ENCODE data around the gene KIF5A.

Gene KIF5A

GRCh38 chr12:57520053-57520818 lies 29.6 kb upstream of the KIF5A start, which contains the start of gene DDIT3:
DDIT3 (minus strand) TSS chr12:57520514; CDS start chr12:57517406, 3,108 bp downstream.
- peak within 1 kb of the TSS; percentile 90 for H3K27ac ChIP-seq (replicated peaks; ENCODE audit: low read length)
- peaks cover 17 to 58% of the 10 kb centered on the region in 2 donors for H3K36me3 ChIP-seq (replicated peaks in 1 of 2; ENCODE audit: control insufficient read depth in 2 of 2, insufficient read depth in 2 of 2, low read length in 2 of 2)
- peak within 1 kb of the TSS; percentile 19 for H4K8ac ChIP-seq (ENCODE audit: low read depth, low read length)
- H3K14ac ChIP-seq (ENCODE audit: low read length): peak within 1 kb of the TSS; percentile 78
- H2BK12ac ChIP-seq (ENCODE audit: low read length): no peak within 1 kb of the TSS
- H2BK120ac ChIP-seq (ENCODE audit: low read depth, low read length): no peak within 1 kb of the TSS
- peaks cover 0 to 2% (median 0%) of the 10 kb centered on the region in 3 experiments for H3K27me3 ChIP-seq (ENCODE audit: control insufficient read depth in 3 of 3, insufficient read depth in 3 of 3, low read depth in 1 of 3, low read length in 3 of 3)
- peak within 1 kb of the TSS; percentile 48 for H2AK5ac ChIP-seq (ENCODE audit: low read depth, low read length)
- H2BK15ac ChIP-seq (ENCODE audit: low read length): no peak within 1 kb of the TSS
- no peak within 1 kb of the TSS for H3K4ac ChIP-seq (ENCODE audit: low read length)
- WGBS, 2 donors (ENCODE audit: extremely low coverage in 2 of 2, insufficient read length in 2 of 2, insufficient replicate concordance in 1 of 2): no CpG with 5 or more reads among the region's 52 CpGs
- DNase-seq (ENCODE audit: low spot score): peak; percentile 99
- H3K79me1 ChIP-seq (ENCODE audit: low read depth, low read length): peaks cover 3% of the 10 kb centered on the region
- peak within 1 kb of the TSS; percentile 66 for H3K23ac ChIP-seq (ENCODE audit: low read depth, low read length, poor library complexity)
- no peaks in the 10 kb centered on the region for H3K9me3 ChIP-seq (replicated peaks in 1 of 2; ENCODE audit: control insufficient read depth in 2 of 2, insufficient read depth in 1 of 2, low read depth in 1 of 2, low read length in 2 of 2)
- H3K4me2 ChIP-seq (ENCODE audit: insufficient read depth, low read length, poor library complexity, severe bottlenecking): peak within 1 kb of the TSS; percentile 82
- H3K4me1 ChIP-seq (ENCODE audit: control insufficient read depth in 2 of 2, insufficient read depth in 1 of 2, low read depth in 1 of 2, low read length in 2 of 2): peaks cover 27% of the 10 kb centered on the region in 2 donors
- peak within 1 kb of the TSS; percentile 63 for H3K18ac ChIP-seq (ENCODE audit: low read length)
- H2BK5ac ChIP-seq (ENCODE audit: low read length): peak within 1 kb of the TSS; percentile 96
- H4K91ac ChIP-seq (ENCODE audit: low read depth, low read length, poor library complexity): peak within 1 kb of the TSS; percentile 67
- peak within 1 kb of the TSS; percentile 88 to 94 for H3K4me3 ChIP-seq (ENCODE audit: low read length in 2 of 2)
- peak within 1 kb of the TSS; percentile 92 for H3K9ac ChIP-seq (ENCODE audit: low read depth, low read length, poor library complexity)
- peak within 1 kb of the TSS; percentile 76 for H2AFZ ChIP-seq (ENCODE audit: low read length)

DNA sequence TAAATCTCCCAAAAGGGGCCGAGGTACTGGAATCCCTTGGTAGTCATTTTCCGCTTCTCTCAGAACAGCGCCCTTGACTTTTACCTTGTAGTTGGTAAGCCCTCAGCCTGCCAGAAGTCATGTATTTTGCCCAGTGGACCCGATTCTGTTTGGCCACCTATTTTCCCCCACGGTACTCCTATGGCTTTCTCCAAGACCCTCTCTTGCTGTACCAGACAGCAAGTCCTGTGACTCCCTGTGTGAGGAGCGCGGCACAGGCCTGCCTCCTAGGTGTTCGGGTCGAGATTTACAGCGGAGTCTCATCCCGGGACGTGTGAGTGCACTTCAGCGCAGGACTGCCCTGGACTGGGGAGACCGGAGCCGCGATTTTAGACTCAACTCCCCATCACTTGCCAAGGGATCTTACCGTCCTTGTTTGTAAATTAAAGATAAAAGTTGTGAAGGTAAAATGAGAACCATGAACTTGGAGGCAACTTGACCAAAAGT lies 28.3 kb upstream of the KIF5A start:
- H3K36me3 ChIP-seq (replicated peaks in 1 of 2; ENCODE audit: control insufficient read depth in 2 of 2, insufficient read depth in 2 of 2, low read length in 2 of 2): peaks cover 15 to 56% of the 10 kb centered on the region in 2 donors
- peaks cover 27 to 30% of the 10 kb centered on the region in 2 donors for H3K4me1 ChIP-seq (ENCODE audit: control insufficient read depth in 2 of 2, insufficient read depth in 1 of 2, low read depth in 1 of 2, low read length in 2 of 2)
- H4K91ac ChIP-seq (ENCODE audit: low read depth, low read length, poor library complexity): no peak overlapping the region
- peak overlapping the region; percentile 31 for H3K27ac ChIP-seq (replicated peaks; ENCODE audit: low read length)
- no peak overlapping the region for H3K9ac ChIP-seq (ENCODE audit: low read depth, low read length, poor library complexity)
- H2AFZ ChIP-seq (ENCODE audit: low read length): peak overlapping the region; percentile 16
- no peak overlapping the region for H3K14ac ChIP-seq (ENCODE audit: low read length)
- H3K18ac ChIP-seq (ENCODE audit: low read length): no peak overlapping the region
- H3K23ac ChIP-seq (ENCODE audit: low read depth, low read length, poor library complexity): no peak overlapping the region
- peaks cover 0 to 2% (median 0%) of the 10 kb centered on the region in 3 experiments for H3K27me3 ChIP-seq (ENCODE audit: control insufficient read depth in 3 of 3, insufficient read depth in 3 of 3, low read depth in 1 of 3, low read length in 3 of 3)
- H2BK15ac ChIP-seq (ENCODE audit: low read length): no peak overlapping the region
- no peak overlapping the region for H2BK5ac ChIP-seq (ENCODE audit: low read length)
- peaks cover 3% of the 10 kb centered on the region for H3K79me1 ChIP-seq (ENCODE audit: low read depth, low read length)
- WGBS, 2 donors (ENCODE audit: extremely low coverage in 2 of 2, insufficient read length in 2 of 2, insufficient replicate concordance in 1 of 2): no CpG with 5 or more reads among the region's 17 CpGs
- no peak overlapping the region for H4K8ac ChIP-seq (ENCODE audit: low read depth, low read length)
- H2AK5ac ChIP-seq (ENCODE audit: low read depth, low read length): no peak overlapping the region
- H3K4me2 ChIP-seq (ENCODE audit: insufficient read depth, low read length, poor library complexity, severe bottlenecking): peak overlapping the region; percentile 37
- DNase-seq (ENCODE audit: low spot score): peak; percentile 57
- no peak overlapping the region for H3K4ac ChIP-seq (ENCODE audit: low read length)
- H3K4me3 ChIP-seq (ENCODE audit: low read length in 2 of 2): peak overlapping the region in 1 of 2 donors; percentile 67
- no peak overlapping the region for H2BK120ac ChIP-seq (ENCODE audit: low read depth, low read length)
- no peak overlapping the region for H2BK12ac ChIP-seq (ENCODE audit: low read length)
- no peaks in the 10 kb centered on the region for H3K9me3 ChIP-seq (replicated peaks in 1 of 2; ENCODE audit: control insufficient read depth in 2 of 2, insufficient read depth in 1 of 2, low read depth in 1 of 2, low read length in 2 of 2)

- peak within 1 kb of the TSS; percentile 94 for H3K27ac ChIP-seq (replicated peaks; ENCODE audit: low read length)
- H2BK15ac ChIP-seq (ENCODE audit: low read length): peak within 1 kb of the TSS; percentile 22
- H3K4me3 ChIP-seq (ENCODE audit: low read length in 2 of 2): peak within 1 kb of the TSS; percentile 67 to 80
- peaks cover 12 to 56% of the 10 kb centered on the region in 2 donors for H3K36me3 ChIP-seq (replicated peaks in 1 of 2; ENCODE audit: control insufficient read depth in 2 of 2, insufficient read depth in 2 of 2, low read length in 2 of 2)
- H4K91ac ChIP-seq (ENCODE audit: low read depth, low read length, poor library complexity): no peak within 1 kb of the TSS
- H3K27me3 ChIP-seq (ENCODE audit: control insufficient read depth in 3 of 3, insufficient read depth in 3 of 3, low read depth in 1 of 3, low read length in 3 of 3): peaks cover 0 to 2% (median 0%) of the 10 kb centered on the region in 3 experiments
- WGBS, 2 donors (ENCODE audit: extremely low coverage in 2 of 2, insufficient read length in 2 of 2, insufficient replicate concordance in 1 of 2): no CpG with 5 or more reads among the region's 57 CpGs
- no peak within 1 kb of the TSS for H3K4ac ChIP-seq (ENCODE audit: low read length)
- H2BK5ac ChIP-seq (ENCODE audit: low read length): no peak within 1 kb of the TSS
- H3K79me1 ChIP-seq (ENCODE audit: low read depth, low read length): peaks cover 3% of the 10 kb centered on the region
- no peak within 1 kb of the TSS for H2BK120ac ChIP-seq (ENCODE audit: low read depth, low read length)
- H3K9ac ChIP-seq (ENCODE audit: low read depth, low read length, poor library complexity): peak within 1 kb of the TSS; percentile 94
- peaks cover 27 to 30% of the 10 kb centered on the region in 2 donors for H3K4me1 ChIP-seq (ENCODE audit: control insufficient read depth in 2 of 2, insufficient read depth in 1 of 2, low read depth in 1 of 2, low read length in 2 of 2)
- peak within 1 kb of the TSS; percentile 85 for H2AFZ ChIP-seq (ENCODE audit: low read length)
- DNase-seq (ENCODE audit: low spot score): peak; percentile 90
- H3K23ac ChIP-seq (ENCODE audit: low read depth, low read length, poor library complexity): peak within 1 kb of the TSS; percentile 52
- H3K4me2 ChIP-seq (ENCODE audit: insufficient read depth, low read length, poor library complexity, severe bottlenecking): peak within 1 kb of the TSS; percentile 85
- peak within 1 kb of the TSS; percentile 42 for H3K14ac ChIP-seq (ENCODE audit: low read length)
- H3K18ac ChIP-seq (ENCODE audit: low read length): peak within 1 kb of the TSS; percentile 94
- H2BK12ac ChIP-seq (ENCODE audit: low read length): no peak within 1 kb of the TSS
- peak within 1 kb of the TSS; percentile 0 for H4K8ac ChIP-seq (ENCODE audit: low read depth, low read length)
- H2AK5ac ChIP-seq (ENCODE audit: low read depth, low read length): peak within 1 kb of the TSS; percentile 58
- H3K9me3 ChIP-seq (replicated peaks in 1 of 2; ENCODE audit: control insufficient read depth in 2 of 2, insufficient read depth in 1 of 2, low read depth in 1 of 2, low read length in 2 of 2): no peaks in the 10 kb centered on the region
Observed at GRCh38 chr12:57522011-57522886, 27.6 kb upstream of the KIF5A start, which contains the start of gene MBD6. MBD6 (plus strand) TSS chr12:57522824; CDS start chr12:57524304, 1,480 bp downstream.

Measured in neuronal stem cell (in vitro differentiated cells).